Measurements from ENCODE around the gene ITGAD. TPM values are rescaled to one million over a fixed set of nuclear protein-coding genes. Genes with fewer than 3 reads are reported as not detected.

Gene ITGAD
- total and polyA plus RNA-seq, 2 of the 4 experiments (the other 2 are of a cell fraction): not detected

DNA sequence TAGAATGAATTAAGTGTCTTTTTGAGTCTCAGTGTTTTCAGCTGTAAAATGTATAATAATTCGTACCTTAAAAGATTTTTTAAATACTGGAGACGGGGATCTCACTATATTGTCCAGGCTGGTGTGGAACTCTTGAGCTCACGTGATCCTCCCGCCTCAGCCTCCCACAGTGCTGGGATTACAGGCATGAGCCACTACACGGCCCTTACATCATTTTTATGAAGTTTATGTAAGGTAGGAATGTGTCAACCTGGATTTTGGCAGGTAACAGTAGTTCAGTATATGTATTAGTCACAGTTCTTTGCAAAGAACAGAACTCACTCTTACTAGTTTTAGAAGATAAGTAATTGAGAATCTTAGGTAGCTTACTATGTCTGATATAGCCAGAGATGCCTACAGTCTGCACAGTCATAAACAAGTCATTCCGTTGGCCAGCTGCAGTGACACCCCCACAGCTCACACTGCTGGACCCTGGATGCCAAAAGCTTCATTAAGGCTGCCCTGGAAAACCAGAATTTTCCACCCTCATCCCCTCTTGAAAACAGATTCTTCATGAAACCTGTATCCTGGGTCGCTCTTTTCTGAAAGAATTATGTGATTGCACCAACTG is 35.6 kb downstream of the ITGAD start:
- Histone ChIP-seq H3K4me3 (ENCODE audit: insufficient read depth, low read depth, low read length) (no peak overlapping the region), H3K27ac (ENCODE audit: insufficient read depth, low read length) (no peak overlapping the region), H2BK20ac (ENCODE audit: low read depth, low read length) (no peak overlapping the region), H3K9me1 (ENCODE audit: insufficient read depth, low read length) (no peaks in the 10 kb centered on the region), H2BK5ac (ENCODE audit: low read depth, low read length, poor library complexity, severe bottlenecking) (no peak overlapping the region), H3K9ac (ENCODE audit: low read depth, low read length) (no peak overlapping the region), H3K23ac (ENCODE audit: low read depth, low read length) (no peak overlapping the region), H3K18ac (ENCODE audit: low read depth, low read length) (no peak overlapping the region), H4K8ac (ENCODE audit: low read depth in 2 of 2, low read length in 2 of 2) (no peak overlapping the region), H3K36me3 (ENCODE audit: control insufficient read depth, insufficient read depth, low read length) (no peaks in the 10 kb centered on the region), H3K14ac (replicated peaks; ENCODE audit: low read depth, low read length) (no peak overlapping the region), H2AK5ac (ENCODE audit: low read depth, low read length) (no peak overlapping the region), H3K56ac (ENCODE audit: extremely low read depth, insufficient read depth, low read length) (no peak overlapping the region), H2AFZ (replicated peaks; ENCODE audit: low read length, poor library complexity) (no peak overlapping the region), H2AK9ac (replicated peaks; ENCODE audit: low read depth, low read length, poor library complexity) (no peak overlapping the region), H3K27me3 (ENCODE audit: control insufficient read depth, insufficient read depth, low read length) (peaks cover 24% of the 10 kb centered on the region), H4K91ac (ENCODE audit: insufficient read depth, low read depth, low read length) (no peak overlapping the region), H3K4me1 (ENCODE audit: control insufficient read depth, insufficient read depth, low read length) (no peaks in the 10 kb centered on the region), H4K20me1 (ENCODE audit: insufficient read depth, low read length) (no peaks in the 10 kb centered on the region), H3K4ac (ENCODE audit: low read depth, low read length) (no peak overlapping the region), H2BK15ac (ENCODE audit: low read depth, low read length) (no peak overlapping the region), H3K9me3 (ENCODE audit: control insufficient read depth, insufficient read depth, low read length) (no peaks in the 10 kb centered on the region; the same call in 1 of the 2 replicates), H3K79me1 (ENCODE audit: low read depth in 1 of 2, low read length in 2 of 2) (no peaks in the 10 kb centered on the region), H3K4me2 (ENCODE audit: low read depth, low read length) (no peak overlapping the region), H4K5ac (ENCODE audit: low read depth, low read length) (no peak overlapping the region), H2BK120ac (ENCODE audit: low read depth, low read length) (no peak overlapping the region)
- no peak for ATAC-seq (ENCODE audit: low read depth)
- no peak for DNase-seq
- dilution Hi-C loops (cut with HindIII; ENCODE audit: low sequenced_read_pairs, unreplicated experiment) (no loop called here), in situ Hi-C loops (cut with MboI; ENCODE audit: low sequenced_read_pairs) (no loop called here), intact Hi-C loops (cut with micrococcal nuclease) (no loop called here)
- BruUV-seq (replicated peaks): no TSS peak
- POLR2A ChIA-PET (ENCODE audit: unreplicated experiment): no interaction called here
- TF ChIP-seq NFE2L2 (IDR thresholded peaks at IDR 0.05; ENCODE audit: low read depth, low read length): no peak
- TF ChIP-seq SMC3 (IDR thresholded peaks at IDR 0.05; ENCODE audit: low read depth, low read length): no peak
- TF ChIP-seq FOS (IDR thresholded peaks at IDR 0.05; ENCODE audit: low read depth, low read length): no peak
- TF ChIP-seq MAFK (IDR thresholded peaks at IDR 0.05; ENCODE audit: low read depth, low read length): no peak
- no peak for TF ChIP-seq RCOR1 (IDR thresholded peaks at IDR 0.05; ENCODE audit: insufficient replicate concordance, low read length)
- no peak for TF ChIP-seq BHLHE40 (IDR thresholded peaks at IDR 0.05; ENCODE audit: low read depth, low read length)
- no peak for TF ChIP-seq ELK1 (IDR thresholded peaks at IDR 0.05; ENCODE audit: borderline replicate concordance, low read depth, low read length)
- no peak for TF ChIP-seq MAZ (IDR thresholded peaks at IDR 0.05; ENCODE audit: borderline replicate concordance, low read depth, low read length)
- no peak for TF ChIP-seq MXI1 (IDR thresholded peaks at IDR 0.05; ENCODE audit: borderline replicate concordance, low read depth, low read length)
- no peak for TF ChIP-seq USF2 (IDR thresholded peaks at IDR 0.05; ENCODE audit: low read depth, low read length)
- WGBS, 2 experiments (ENCODE audit: extremely low coverage in 2 of 2, insufficient read length in 1 of 2): no CpG with 5 or more reads among the region's 7 CpGs
- CTCF ChIA-PET: interaction anchor here (1.1 to 1.2 kb wide), 2 partner anchors 11 to 24 kb away, joined by 3 read pairs; no protein-coding TSS in a partner anchor
